Prostate gland (tissue), 2 donors: ENCODE measurements around the gene HSPA1B. TPM values are rescaled to one million over a fixed set of nuclear protein-coding genes. Genes with fewer than 3 reads are reported as not detected.

Experiments used
- DNase-seq: peaks from one replicate; pipeline ENCODE4 v3.0.0-alpha.2; 2019; ENCODE audit warnings: low spot score
- H3K27ac ChIP-seq, 2 donors: fragments of 200-600 bp; sonication (generic); 2 replicates each; pipeline ENCODE4 v1.5.1; 2017 to 2019
- H3K27me3 ChIP-seq: fragments of 200-600 bp; sonication (generic); replicated peaks from 2 replicates; pipeline ENCODE4 v1.5.1; 2019; ENCODE audit not compliant: insufficient read depth
- H3K36me3 ChIP-seq, 2 donors: fragments of 200-600 bp; sonication (generic); 1 replicate in 1 of 2; 2 replicates in 1 of 2; pipeline versions ENCODE4 v1.5.1 to v1.8.1; 2017 to 2019
- H3K4me1 ChIP-seq: fragments of 200-600 bp; sonication (generic); replicated peaks from 2 replicates; pipeline ENCODE4 v1.5.1; 2019
- H3K4me3 ChIP-seq, 2 donors: fragments of 200-600 bp; sonication (generic); 2 replicates each; pipeline ENCODE4 v1.5.1; 2017 to 2019
- H3K9me3 ChIP-seq: fragments of 200-600 bp; sonication (generic); 2 replicates; pipeline ENCODE4 v1.5.1; 2017
- POLR2A ChIP-seq: fragments of 450-650 bp; IDR thresholded peaks from one replicate; pipeline ENCODE4 v1.6.1; 2016; ENCODE audit warnings: antibody characterized with exemption, mild to moderate bottlenecking
- POLR2AphosphoS5 ChIP-seq: sonication (generic); formaldehyde crosslinking; IDR thresholded peaks from one replicate; pipeline ENCODE4 v1.6.1; 2017; ENCODE audit warnings: antibody characterized with exemption
- WGBS: methylation state at CpG from one replicate; pipeline ENCODE4 v1.1.5; 2018; 5-methylcytosine and 5-hydroxymethylcytosine counted together
- intact Hi-C: fragments of 100-400 bp; cut with DNase I; formaldehyde crosslinking; loops from one replicate; pipeline ENCODE4 v1.14.2; 2022
- total RNA-seq, 2 donors: library from RNA; depleted of rRNA; stranded (reverse); fragments of >200 nt; gene quantifications; one replicate each; pipeline ENCODE4 v1.1.0, GENCODE V29; 2016
- TF ChIP-seq, protein P1 (sequence below), 4 experiments: fragments of 200-600 bp in 2 of 4; fragments of 450-650 bp in 2 of 4; sonication (generic) in 2 of 4; IDR thresholded peaks; 1 replicate in 3 of 4; 2 replicates in 1 of 4; pipeline ENCODE4 v1.5.1; 2016 to 2019; ENCODE audit warnings: antibody characterized with exemption in 4 of 4, mild to moderate bottlenecking in 2 of 4, moderate library complexity in 2 of 4

HSPA1B gene
- total RNA-seq, 2 donors from 2014 or later = 331 to 360 TPM

DNA sequence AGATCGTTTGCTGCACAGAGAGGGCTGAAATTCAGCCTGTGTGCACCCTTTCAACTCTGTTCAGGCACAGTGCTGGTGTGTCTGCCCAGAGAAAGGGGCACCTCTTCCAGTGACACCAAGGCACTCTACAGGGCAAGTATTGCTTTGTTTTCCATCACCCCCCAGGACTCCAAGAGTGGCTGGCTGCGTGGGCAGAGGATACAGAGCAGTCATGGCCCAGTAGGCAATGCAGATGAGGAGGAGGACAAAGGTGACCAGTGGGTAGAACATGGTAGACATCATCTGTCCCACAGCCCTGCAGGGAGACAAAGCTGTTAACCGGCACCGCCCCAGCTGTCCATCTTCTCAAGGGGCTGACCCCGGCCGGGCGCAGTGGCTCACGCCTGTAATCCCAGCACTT, 41.8 kb downstream of the HSPA1B start:
- WGBS = 79% methylated on average over 8 of the region's 8 CpGs
- no peaks in the 10 kb centered on the region for H3K36me3 ChIP-seq
- TF ChIP-seq POLR2A (no peak), POLR2AphosphoS5 (no peak)
- TF ChIP-seq, protein P1, sequence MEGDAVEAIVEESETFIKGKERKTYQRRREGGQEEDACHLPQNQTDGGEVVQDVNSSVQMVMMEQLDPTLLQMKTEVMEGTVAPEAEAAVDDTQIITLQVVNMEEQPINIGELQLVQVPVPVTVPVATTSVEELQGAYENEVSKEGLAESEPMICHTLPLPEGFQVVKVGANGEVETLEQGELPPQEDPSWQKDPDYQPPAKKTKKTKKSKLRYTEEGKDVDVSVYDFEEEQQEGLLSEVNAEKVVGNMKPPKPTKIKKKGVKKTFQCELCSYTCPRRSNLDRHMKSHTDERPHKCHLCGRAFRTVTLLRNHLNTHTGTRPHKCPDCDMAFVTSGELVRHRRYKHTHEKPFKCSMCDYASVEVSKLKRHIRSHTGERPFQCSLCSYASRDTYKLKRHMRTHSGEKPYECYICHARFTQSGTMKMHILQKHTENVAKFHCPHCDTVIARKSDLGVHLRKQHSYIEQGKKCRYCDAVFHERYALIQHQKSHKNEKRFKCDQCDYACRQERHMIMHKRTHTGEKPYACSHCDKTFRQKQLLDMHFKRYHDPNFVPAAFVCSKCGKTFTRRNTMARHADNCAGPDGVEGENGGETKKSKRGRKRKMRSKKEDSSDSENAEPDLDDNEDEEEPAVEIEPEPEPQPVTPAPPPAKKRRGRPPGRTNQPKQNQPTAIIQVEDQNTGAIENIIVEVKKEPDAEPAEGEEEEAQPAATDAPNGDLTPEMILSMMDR (IDR thresholded peaks at IDR 0.05) = no peak

DNA sequence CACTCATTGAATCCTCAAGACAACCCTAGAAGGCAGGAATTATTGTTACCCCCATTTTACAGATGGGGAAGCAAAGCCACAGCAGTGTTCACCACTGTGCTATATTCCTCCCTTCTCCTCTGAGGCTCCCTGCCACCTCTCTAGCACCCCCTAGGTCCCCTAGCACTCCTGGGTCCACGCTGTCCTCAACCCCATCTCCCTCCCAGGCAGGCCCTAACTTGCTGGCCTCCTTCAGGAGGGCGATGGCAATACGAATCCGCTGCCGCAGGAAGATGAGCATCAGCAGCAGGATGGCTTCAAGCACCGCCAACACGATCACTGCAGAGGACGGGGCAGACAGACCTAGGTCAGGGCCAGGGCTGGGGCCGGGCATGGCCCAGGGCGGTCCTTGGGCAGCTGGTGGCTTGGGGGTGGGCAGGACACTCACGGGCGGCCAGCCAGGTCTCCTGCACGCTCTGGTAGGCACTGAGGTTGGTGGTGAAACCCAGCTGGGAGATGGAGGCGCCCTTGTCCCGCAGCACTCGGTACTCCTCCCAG, 42.9 kb downstream of the HSPA1B start:
- Histone ChIP-seq H3K9me3 (no peaks in the 10 kb centered on the region), H3K27me3 (no peaks in the 10 kb centered on the region), H3K36me3 (no peaks in the 10 kb centered on the region), H3K27ac (peak overlapping the region; percentile 98), H3K4me1 (peaks cover 22% of the 10 kb centered on the region), H3K4me3 (no peak overlapping the region)
- no peak for DNase-seq
- intact Hi-C loops = no loop called here
- 46% methylated on average over 15 of the region's 16 CpGs for WGBS
- TF ChIP-seq, protein P1 (IDR thresholded peaks at IDR 0.05) = no peak
- TF ChIP-seq POLR2A (no peak), POLR2AphosphoS5 (no peak)

More for the DNA sequence above, 41.8 kb downstream of the HSPA1B start:
- Histone ChIP-seq H3K27ac (peak overlapping the region; percentile 71 to 98), H3K9me3 (no peaks in the 10 kb centered on the region), H3K27me3 (no peaks in the 10 kb centered on the region), H3K4me1 (peaks cover 15% of the 10 kb centered on the region), H3K4me3 (no peak overlapping the region)
- intact Hi-C loops = no loop called here
- no peak for DNase-seq

DNA sequence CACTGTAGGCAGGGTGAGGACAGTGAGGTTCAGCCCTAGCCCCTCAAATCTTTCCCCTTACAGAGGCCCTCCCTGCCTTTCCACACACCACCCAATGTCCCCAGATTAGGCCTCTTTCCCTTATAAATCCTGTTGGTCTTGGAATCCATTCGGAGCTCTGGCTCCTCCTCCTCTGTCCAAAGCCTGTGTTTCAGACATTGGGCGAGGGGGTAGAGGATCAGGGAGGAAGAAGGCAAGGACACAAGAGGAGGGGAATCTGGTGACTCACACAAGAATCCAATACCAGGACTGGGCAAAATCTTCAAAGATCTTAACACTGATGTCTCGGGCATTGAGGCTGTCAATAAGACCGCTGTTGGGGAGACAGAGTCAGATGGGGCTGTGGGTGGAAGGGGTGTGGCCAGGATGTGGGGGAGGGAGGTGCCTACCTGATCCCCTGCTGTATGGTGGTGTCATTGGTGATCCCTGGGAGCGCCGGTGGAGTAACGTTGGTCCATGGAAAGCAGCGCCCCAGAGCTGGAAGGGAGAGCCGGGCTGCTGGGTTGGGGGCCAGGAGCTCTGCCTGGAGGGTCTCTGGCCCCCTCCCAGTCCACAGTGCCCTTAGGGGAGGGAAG, 43.6 kb downstream of the HSPA1B start:
- Histone ChIP-seq H3K4me1 (peaks cover 22% of the 10 kb centered on the region), H3K27ac (peak overlapping the region; percentile 98), H3K27me3 (no peaks in the 10 kb centered on the region), H3K9me3 (no peaks in the 10 kb centered on the region), H3K4me3 (no peak overlapping the region), H3K36me3 (no peaks in the 10 kb centered on the region)
- DNase-seq = no peak
- TF ChIP-seq POLR2A (no peak), POLR2AphosphoS5 (no peak)
- TF ChIP-seq, protein P1 (IDR thresholded peaks at IDR 0.05) = no peak
- WGBS = 56% methylated on average over 9 of the region's 9 CpGs
- intact Hi-C loops = no loop called here

DNA sequence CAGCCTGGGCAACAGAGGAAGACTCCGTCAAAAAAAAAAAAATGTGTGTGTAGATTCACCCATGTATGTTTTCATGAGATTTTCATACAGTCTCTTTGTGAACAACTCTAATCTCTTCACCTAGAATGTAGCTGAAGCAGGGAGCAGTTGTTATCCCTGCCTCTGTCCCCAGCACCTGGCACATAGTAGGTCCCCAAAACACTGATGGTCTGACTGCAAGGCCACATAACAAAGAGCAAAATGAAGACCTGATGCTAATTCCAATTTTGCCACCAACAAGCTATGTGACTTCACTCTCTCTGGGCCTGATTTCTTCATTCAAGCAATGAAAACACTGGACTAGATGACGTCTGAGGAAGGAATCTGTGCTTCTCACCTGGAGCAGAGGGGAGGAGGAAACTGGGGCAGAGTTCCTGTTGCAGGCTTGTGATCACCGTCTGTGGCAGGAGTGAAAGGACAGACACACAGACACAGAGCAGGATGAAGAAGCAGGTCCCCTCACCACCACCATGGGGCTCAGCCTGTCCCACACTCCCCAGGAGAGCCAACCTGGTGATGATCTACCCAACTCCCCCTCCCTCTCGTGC, 46.6 kb downstream of the HSPA1B start:
- Histone ChIP-seq H3K27ac (peak overlapping the region; percentile 98), H3K36me3 (no peaks in the 10 kb centered on the region), H3K27me3 (no peaks in the 10 kb centered on the region), H3K4me1 (peaks cover 19% of the 10 kb centered on the region), H3K4me3 (no peak overlapping the region), H3K9me3 (no peaks in the 10 kb centered on the region)
- intact Hi-C loops = no loop called here
- no peak for DNase-seq
- TF ChIP-seq POLR2AphosphoS5 = peak; percentile 22
- TF ChIP-seq, protein P1 (IDR thresholded peaks at IDR 0.05) = no peak
- 49% methylated on average over 4 of the region's 4 CpGs for WGBS
